ENCODE measurements around the gene DARS1.

DARS1 gene

DNA sequence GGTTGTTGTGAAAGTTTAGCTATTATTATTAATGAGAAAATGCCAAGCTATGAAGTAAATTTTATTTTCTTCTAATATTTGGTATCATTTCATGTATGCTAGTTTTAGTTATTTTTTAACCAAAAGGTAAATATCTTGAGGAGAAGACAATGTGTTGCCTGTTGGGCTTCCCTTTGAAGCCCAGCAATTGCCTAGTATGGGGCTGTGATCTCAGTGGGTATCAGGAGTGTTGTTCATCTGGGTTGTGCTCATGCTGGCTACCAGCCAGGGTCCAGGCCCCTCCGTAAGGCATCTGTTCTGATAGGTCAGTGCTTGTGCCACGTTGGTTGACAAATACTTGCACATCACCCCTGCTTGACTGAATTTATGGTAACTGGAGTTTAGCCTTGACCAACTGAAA, 38.0 kb upstream of the DARS1 start:
- no peaks in the 10 kb centered on the region for H3K36me3 ChIP-seq (ENCODE audit: insufficient read depth, low read length)
- H2AFZ ChIP-seq (ENCODE audit: low read length) = no peak overlapping the region
- no peak overlapping the region for H3K4me3 ChIP-seq (ENCODE audit: low read length, poor library complexity, severe bottlenecking)
- H3K4me2 ChIP-seq (ENCODE audit: low read depth, low read length, poor library complexity, severe bottlenecking) = peak overlapping the region; percentile 57
- no peaks in the 10 kb centered on the region for H3K79me2 ChIP-seq (ENCODE audit: insufficient read depth, low read length)
- TF ChIP-seq EZH2phosphoT487 (IDR thresholded peaks at IDR 0.05; ENCODE audit: borderline replicate concordance) = no peak
- no peak for TF ChIP-seq CTCF (conservative IDR thresholded peaks at IDR 0.05; ENCODE audit: low read length)
- peak overlapping the region; percentile 34 for H3K9ac ChIP-seq (ENCODE audit: low read depth, low read length, poor library complexity, severe bottlenecking)
- no peaks in the 10 kb centered on the region for H3F3A ChIP-seq (ENCODE audit: low read depth)
- no peaks in the 10 kb centered on the region for H3K9me3 ChIP-seq (ENCODE audit: insufficient read depth, low read depth, low read length)
- no peaks in the 10 kb centered on the region for H4K20me1 ChIP-seq (ENCODE audit: insufficient read depth, low read length, poor library complexity, severe bottlenecking)
- H3K27me3 ChIP-seq (ENCODE audit: insufficient read depth, low read length, poor library complexity, severe bottlenecking) = no peaks in the 10 kb centered on the region
- H3K9me2 ChIP-seq (replicated peaks; ENCODE audit: low read depth, low read length) = no peaks in the 10 kb centered on the region
- H3K4me1 ChIP-seq (ENCODE audit: insufficient read depth, low read length, poor library complexity, severe bottlenecking) = peaks cover 47% of the 10 kb centered on the region

DNA sequence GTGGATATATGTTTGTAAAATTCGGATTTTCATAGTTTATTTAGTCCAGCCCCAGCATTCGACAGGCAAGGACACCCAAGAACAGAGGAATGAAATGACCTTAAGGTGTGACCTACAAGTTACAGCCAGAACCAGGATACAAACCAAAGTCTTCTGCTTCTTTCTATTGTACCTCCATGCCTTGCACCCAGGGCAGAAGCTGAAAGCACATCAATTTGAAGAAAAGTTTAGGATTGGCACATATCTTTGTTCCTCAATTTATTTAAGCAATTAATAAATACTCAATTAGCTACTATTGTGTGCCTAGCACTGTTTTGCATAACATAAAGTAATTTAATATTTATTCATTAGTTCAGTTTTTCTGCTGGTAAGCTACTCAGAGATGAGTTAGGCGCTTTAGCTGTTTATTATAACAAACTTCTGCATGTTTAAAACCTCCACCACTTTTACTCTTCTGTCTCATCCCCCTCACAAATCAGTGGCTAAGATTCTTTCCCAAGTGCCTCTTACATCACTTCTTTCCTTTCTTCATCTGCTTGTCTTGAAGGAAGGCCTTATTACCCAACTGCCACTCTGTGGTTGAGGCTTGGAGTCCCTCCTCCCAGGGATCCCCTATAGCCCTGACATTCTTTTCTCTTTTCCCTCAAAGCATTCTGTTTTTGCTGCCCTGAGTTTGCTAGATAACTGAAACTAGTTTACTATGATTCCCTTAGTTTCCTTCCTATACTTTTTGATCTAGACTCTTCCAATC, 37.1 kb upstream of the DARS1 start:
- Histone ChIP-seq H3K4me3 (ENCODE audit: low read length, poor library complexity, severe bottlenecking) (peak overlapping the region; percentile 6), H3F3A (ENCODE audit: low read depth) (no peaks in the 10 kb centered on the region), H3K36me3 (ENCODE audit: insufficient read depth, low read length) (no peaks in the 10 kb centered on the region), H3K4me1 (ENCODE audit: insufficient read depth, low read length, poor library complexity, severe bottlenecking) (peaks cover 48% of the 10 kb centered on the region), H3K9ac (ENCODE audit: low read depth, low read length, poor library complexity, severe bottlenecking) (peak overlapping the region; percentile 34), H3K79me2 (ENCODE audit: insufficient read depth, low read length) (no peaks in the 10 kb centered on the region), H3K4me2 (ENCODE audit: low read depth, low read length, poor library complexity, severe bottlenecking) (peak overlapping the region; percentile 57), H3K9me2 (replicated peaks; ENCODE audit: low read depth, low read length) (no peaks in the 10 kb centered on the region), H4K20me1 (ENCODE audit: insufficient read depth, low read length, poor library complexity, severe bottlenecking) (no peaks in the 10 kb centered on the region), H3K9me3 (ENCODE audit: insufficient read depth, low read depth, low read length) (no peaks in the 10 kb centered on the region), H2AFZ (ENCODE audit: low read length) (no peak overlapping the region), H3K27me3 (ENCODE audit: insufficient read depth, low read length, poor library complexity, severe bottlenecking) (no peaks in the 10 kb centered on the region)
- no peak for TF ChIP-seq CTCF (conservative IDR thresholded peaks at IDR 0.05; ENCODE audit: low read length)
- TF ChIP-seq EZH2phosphoT487 (IDR thresholded peaks at IDR 0.05; ENCODE audit: borderline replicate concordance) = no peak

DNA sequence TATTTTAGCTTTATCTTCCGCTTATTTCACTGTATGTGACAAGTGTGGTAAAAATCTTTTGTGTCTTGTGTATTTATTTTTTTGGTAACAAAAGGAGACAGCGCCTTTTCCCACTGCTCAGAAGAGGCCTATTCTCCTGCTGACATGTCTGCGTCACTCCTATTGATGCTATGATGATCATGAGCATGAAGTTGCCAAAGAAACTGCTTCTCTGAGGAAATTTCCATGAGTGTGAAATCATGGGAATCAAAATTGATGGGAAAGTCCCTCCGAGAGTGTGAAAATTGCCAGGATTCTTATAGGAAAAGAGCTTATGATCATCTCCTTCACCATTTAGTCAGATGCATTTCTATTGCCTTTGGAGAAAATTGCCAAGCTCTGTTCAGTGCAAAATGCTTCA, 36.5 kb upstream of the DARS1 start:
- peak overlapping the region; percentile 57 for H3K4me2 ChIP-seq (ENCODE audit: low read depth, low read length, poor library complexity, severe bottlenecking)
- no peak overlapping the region for H3K9ac ChIP-seq (ENCODE audit: low read depth, low read length, poor library complexity, severe bottlenecking)
- no peak overlapping the region for H2AFZ ChIP-seq (ENCODE audit: low read length)
- no peaks in the 10 kb centered on the region for H3K36me3 ChIP-seq (ENCODE audit: insufficient read depth, low read length)
- H3K9me2 ChIP-seq (replicated peaks; ENCODE audit: low read depth, low read length) = no peaks in the 10 kb centered on the region
- H3K79me2 ChIP-seq (ENCODE audit: insufficient read depth, low read length) = no peaks in the 10 kb centered on the region
- H4K20me1 ChIP-seq (ENCODE audit: insufficient read depth, low read length, poor library complexity, severe bottlenecking) = no peaks in the 10 kb centered on the region
- H3K27me3 ChIP-seq (ENCODE audit: insufficient read depth, low read length, poor library complexity, severe bottlenecking) = no peaks in the 10 kb centered on the region
- H3K4me1 ChIP-seq (ENCODE audit: insufficient read depth, low read length, poor library complexity, severe bottlenecking) = peaks cover 48% of the 10 kb centered on the region
- H3F3A ChIP-seq (ENCODE audit: low read depth) = no peaks in the 10 kb centered on the region
- H3K9me3 ChIP-seq (ENCODE audit: insufficient read depth, low read depth, low read length) = no peaks in the 10 kb centered on the region
- no peak overlapping the region for H3K4me3 ChIP-seq (ENCODE audit: low read length, poor library complexity, severe bottlenecking)
- TF ChIP-seq CTCF (conservative IDR thresholded peaks at IDR 0.05; ENCODE audit: low read length) = no peak
- no peak for TF ChIP-seq EZH2phosphoT487 (IDR thresholded peaks at IDR 0.05; ENCODE audit: borderline replicate concordance)
